Thoracic aorta (tissue), 2 donors: Measurements from ENCODE around the gene PALMD. TPM values are rescaled to one million over a fixed set of nuclear protein-coding genes. Genes with fewer than 3 reads are reported as not detected.

Source experiments
- ATAC-seq: fragments of 150-250 bp; one replicate; pipeline ENCODE4 v1.8.0; 2017; ENCODE audit warnings: low read depth; ENCODE audit not compliant: insufficient number of reproducible peaks, low FRiP score
- DNase-seq: peaks from one replicate; pipeline ENCODE4 v3.0.0-alpha.2; 2020; ENCODE audit warnings: low spot score
- H3K27ac ChIP-seq, 2 donors: fragments of 200-600 bp; sonication (generic); 1 replicate in 1 of 2; 2 replicates in 1 of 2; pipeline ENCODE4 v1.5.1; 2016; ENCODE audit warnings: mild to moderate bottlenecking in 2 of 2, moderate library complexity in 2 of 2
- H3K27me3 ChIP-seq: fragments of 200-600 bp; sonication (generic); replicated peaks from 2 replicates; pipeline ENCODE4 v1.6.0; 2016; ENCODE audit warnings: mild to moderate bottlenecking; ENCODE audit not compliant: insufficient read depth
- H3K36me3 ChIP-seq: fragments of 200-600 bp; sonication (generic); one replicate; pipeline ENCODE4 v1.5.1; 2016
- H3K4me1 ChIP-seq, 2 donors: fragments of 200-600 bp; sonication (generic); 1 replicate in 1 of 2; 2 replicates in 1 of 2; pipeline versions ENCODE4 v1.5.1 to v1.6.0; 2016; ENCODE audit warnings: low read depth in 2 of 2, mild to moderate bottlenecking in 1 of 2; ENCODE audit not compliant: control insufficient read depth in 1 of 2
- H3K4me3 ChIP-seq: fragments of 200-600 bp; sonication (generic); 2 replicates; pipeline ENCODE4 v1.5.1; 2016; ENCODE audit warnings: mild to moderate bottlenecking
- H3K9me3 ChIP-seq: fragments of 200-600 bp; sonication (generic); 2 replicates; pipeline ENCODE4 v1.5.1; 2016
- total RNA-seq, 2 donors: library from RNA; depleted of rRNA; stranded (reverse); fragments of >200 nt; gene quantifications; one replicate each; pipeline versions ENCODE4 v1.1.0 to v1.2.3, GENCODE V29; 2016
- TF ChIP-seq, protein P1 (sequence below): fragments of 200-600 bp; sonication (generic); IDR thresholded peaks from one replicate; pipeline ENCODE4 v1.5.1; 2019; ENCODE audit warnings: antibody characterized with exemption

Gene PALMD
- total RNA-seq, 2 donors from 2014 or later = 23.3 to 24.1 TPM

DNA sequence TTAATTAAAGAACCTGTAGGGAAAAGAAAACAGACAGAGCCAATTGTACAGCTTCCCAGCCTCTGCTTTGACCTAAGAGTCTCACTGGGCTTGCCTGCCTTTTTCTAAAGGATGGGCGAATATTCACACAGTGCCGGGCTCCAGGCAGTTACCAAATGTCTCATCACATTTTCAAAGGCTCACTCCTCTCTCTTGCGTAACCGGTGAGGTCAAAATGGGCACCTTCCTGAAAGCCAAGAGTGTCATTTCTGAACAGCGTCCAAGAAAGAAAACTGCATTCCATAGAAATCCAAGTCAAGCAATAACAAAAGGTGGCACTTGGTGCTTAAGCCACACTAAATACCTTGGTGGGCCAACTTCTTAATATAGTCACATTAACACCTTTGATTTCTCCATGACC lies 710 bp upstream of the PALMD start:
- no peak overlapping the region for H3K27ac ChIP-seq
- peaks cover 0 to 16% of the 10 kb centered on the region in 2 donors for H3K4me1 ChIP-seq
- no peak overlapping the region for H3K4me3 ChIP-seq
- no peaks in the 10 kb centered on the region for H3K9me3 ChIP-seq
- ATAC-seq (no peak), DNase-seq (no peak)
- no peaks in the 10 kb centered on the region for H3K36me3 ChIP-seq
- H3K27me3 ChIP-seq = no peaks in the 10 kb centered on the region
- TF ChIP-seq, protein P1, sequence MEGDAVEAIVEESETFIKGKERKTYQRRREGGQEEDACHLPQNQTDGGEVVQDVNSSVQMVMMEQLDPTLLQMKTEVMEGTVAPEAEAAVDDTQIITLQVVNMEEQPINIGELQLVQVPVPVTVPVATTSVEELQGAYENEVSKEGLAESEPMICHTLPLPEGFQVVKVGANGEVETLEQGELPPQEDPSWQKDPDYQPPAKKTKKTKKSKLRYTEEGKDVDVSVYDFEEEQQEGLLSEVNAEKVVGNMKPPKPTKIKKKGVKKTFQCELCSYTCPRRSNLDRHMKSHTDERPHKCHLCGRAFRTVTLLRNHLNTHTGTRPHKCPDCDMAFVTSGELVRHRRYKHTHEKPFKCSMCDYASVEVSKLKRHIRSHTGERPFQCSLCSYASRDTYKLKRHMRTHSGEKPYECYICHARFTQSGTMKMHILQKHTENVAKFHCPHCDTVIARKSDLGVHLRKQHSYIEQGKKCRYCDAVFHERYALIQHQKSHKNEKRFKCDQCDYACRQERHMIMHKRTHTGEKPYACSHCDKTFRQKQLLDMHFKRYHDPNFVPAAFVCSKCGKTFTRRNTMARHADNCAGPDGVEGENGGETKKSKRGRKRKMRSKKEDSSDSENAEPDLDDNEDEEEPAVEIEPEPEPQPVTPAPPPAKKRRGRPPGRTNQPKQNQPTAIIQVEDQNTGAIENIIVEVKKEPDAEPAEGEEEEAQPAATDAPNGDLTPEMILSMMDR = no peak

- H3K4me1 ChIP-seq = peaks cover 0 to 16% of the 10 kb centered on the region in 2 donors
- peak overlapping the region in 1 of 2 donors; percentile 7 for H3K27ac ChIP-seq
- ATAC-seq = no peak
These were observed 955 bp downstream of the PALMD start for GRCh38 chr1:99646868-99647267.

DNA sequence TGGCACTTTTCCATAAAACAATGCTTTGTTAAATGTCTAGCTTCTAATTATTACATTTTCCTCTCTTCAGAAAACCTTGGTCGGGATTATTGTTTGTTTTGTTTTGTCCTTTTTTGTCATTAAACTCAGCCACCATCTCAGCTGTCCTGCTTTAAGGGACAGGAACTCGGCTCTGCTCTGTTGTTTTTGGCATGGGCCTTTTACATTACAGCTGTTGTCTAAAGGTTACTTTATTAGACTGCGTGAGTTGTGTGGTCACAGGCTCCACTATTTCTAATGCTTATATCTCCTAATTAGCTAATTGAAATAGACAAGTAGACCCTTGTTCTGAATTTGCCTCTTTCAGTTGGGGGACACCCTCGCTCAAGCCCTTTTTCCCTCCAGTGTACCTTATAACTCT lies 1.6 kb downstream of the PALMD start:
- Histone ChIP-seq H3K27me3 (no peaks in the 10 kb centered on the region), H3K9me3 (no peaks in the 10 kb centered on the region), H3K4me3 (peak overlapping the region; percentile 35), H3K4me1 (peaks cover 0 to 16% of the 10 kb centered on the region in 2 donors), H3K27ac (no peak overlapping the region), H3K36me3 (no peaks in the 10 kb centered on the region)
- TF ChIP-seq, protein P1 = no peak
- DNase-seq (no peak), ATAC-seq (no peak)

More at GRCh38 chr1:99646868-99647267, 955 bp downstream of the PALMD start:
- Histone ChIP-seq H3K4me3 (peak overlapping the region; percentile 51), H3K27me3 (no peaks in the 10 kb centered on the region), H3K36me3 (no peaks in the 10 kb centered on the region), H3K9me3 (no peaks in the 10 kb centered on the region)
- no peak for DNase-seq
- TF ChIP-seq, protein P1 = no peak

DNA sequence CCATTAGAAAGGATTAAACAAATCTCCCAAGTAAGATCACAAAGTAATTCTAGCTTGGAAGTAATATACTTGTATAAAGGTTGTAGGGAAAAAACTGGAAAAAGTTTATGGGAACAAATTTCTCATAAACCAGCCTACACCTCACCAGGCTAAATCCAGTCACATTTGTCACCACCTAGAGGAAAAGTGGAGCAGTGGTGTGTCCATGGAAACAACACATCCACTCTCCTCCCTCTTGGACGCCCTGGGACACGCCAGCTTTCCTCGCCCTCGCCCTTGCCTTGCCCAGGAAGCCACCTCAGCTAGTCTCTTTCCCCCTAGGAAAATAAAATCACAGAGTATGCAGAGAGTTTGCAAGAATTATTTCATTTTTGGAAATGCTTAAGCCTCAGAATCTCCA lies 2.2 kb downstream of the PALMD start:
- H3K9me3 ChIP-seq = no peaks in the 10 kb centered on the region

DNA sequence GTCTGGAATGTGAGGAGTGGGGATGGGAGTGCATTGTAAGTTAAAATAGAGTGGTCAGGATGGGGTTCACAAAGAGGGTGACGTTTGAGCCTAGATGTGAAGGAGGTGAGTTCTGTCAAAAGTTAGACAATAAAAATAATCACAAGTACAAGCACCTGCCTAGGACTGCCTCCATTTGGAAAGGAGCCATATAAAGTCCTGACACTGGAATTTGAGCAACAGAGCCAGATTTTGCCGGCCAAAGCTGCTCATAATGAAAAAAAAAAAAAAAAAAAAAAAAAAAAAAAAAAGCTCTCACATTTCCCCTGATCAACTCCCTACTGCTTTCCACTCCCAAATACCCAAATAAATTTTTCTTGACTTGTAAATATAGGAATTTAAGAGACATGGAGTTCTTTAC lies 4.1 kb downstream of the PALMD start:
- no peak overlapping the region for H3K27ac ChIP-seq
- H3K4me1 ChIP-seq = peaks cover 0 to 16% of the 10 kb centered on the region in 2 donors
- ATAC-seq = no peak
- TF ChIP-seq, protein P1 = no peak
- H3K4me3 ChIP-seq = no peak overlapping the region
- no peaks in the 10 kb centered on the region for H3K9me3 ChIP-seq
- H3K27me3 ChIP-seq = no peaks in the 10 kb centered on the region
- H3K36me3 ChIP-seq = no peaks in the 10 kb centered on the region
- DNase-seq = no peak

More for the DNA sequence above, 2.2 kb downstream of the PALMD start:
- DNase-seq (no peak), ATAC-seq (no peak)
- Histone ChIP-seq H3K4me3 (peak overlapping the region; percentile 35), H3K27me3 (no peaks in the 10 kb centered on the region), H3K27ac (no peak overlapping the region), H3K4me1 (peaks cover 0 to 16% of the 10 kb centered on the region in 2 donors), H3K36me3 (no peaks in the 10 kb centered on the region)
- TF ChIP-seq, protein P1 = no peak
